ENCODE data around the gene VANGL2.

VANGL2 gene

GRCh38 chr1:160427625-160428024 lies 27.3 kb downstream of the VANGL2 start:
- no peak for DNase-seq (ENCODE audit: low read depth)

- DNase-seq (ENCODE audit: low read depth), result no peak
These were observed 27.7 kb downstream of the VANGL2 start for GRCh38 chr1:160428053-160428452.

- DNase-seq (ENCODE audit: low read depth), result no peak
These were observed 28.3 kb downstream of the VANGL2 start for GRCh38 chr1:160428655-160429054.

GRCh38 chr1:160429125-160429561 lies 28.8 kb downstream of the VANGL2 start:
- no peak for DNase-seq (ENCODE audit: low read depth)

- DNase-seq (ENCODE audit: low read depth), result no peak
These were observed 29.6 kb downstream of the VANGL2 start for GRCh38 chr1:160429702-160430535.

- no peak for DNase-seq (ENCODE audit: low read depth)
These were observed 30.6 kb downstream of the VANGL2 start for GRCh38 chr1:160431006-160431405.

GRCh38 chr1:160431571-160431970 lies 31.2 kb downstream of the VANGL2 start:
- no peak for DNase-seq (ENCODE audit: low read depth)

- no peak for DNase-seq (ENCODE audit: low read depth)
These were observed 32.0 kb downstream of the VANGL2 start for GRCh38 chr1:160432371-160432786.

GRCh38 chr1:160436966-160437365 lies 36.6 kb downstream of the VANGL2 start:
- no peak for DNase-seq (ENCODE audit: low read depth)

- DNase-seq (ENCODE audit: low read depth), result no peak
These were observed 37.3 kb downstream of the VANGL2 start for GRCh38 chr1:160437432-160438316.

GRCh38 chr1:160438317-160438918 lies 38.1 kb downstream of the VANGL2 start:
- DNase-seq (ENCODE audit: low read depth), result no peak

- no peak for DNase-seq (ENCODE audit: low read depth)
These were observed 38.6 kb downstream of the VANGL2 start for GRCh38 chr1:160438935-160439334.

GRCh38 chr1:160439718-160440117 lies 39.4 kb downstream of the VANGL2 start:
- DNase-seq (ENCODE audit: low read depth), result no peak

GRCh38 chr1:160446945-160447600 lies 46.7 kb downstream of the VANGL2 start:
- DNase-seq (ENCODE audit: low read depth), result no peak

GRCh38 chr1:160449494-160449893 lies 49.1 kb downstream of the VANGL2 start:
- no peak for DNase-seq (ENCODE audit: low read depth)

GRCh38 chr1:160451119-160451858 lies 50.9 kb downstream of the VANGL2 start:
- DNase-seq (ENCODE audit: low read depth), result no peak

GRCh38 chr1:160451859-160452232 lies 51.5 kb downstream of the VANGL2 start:
- DNase-seq (ENCODE audit: low read depth), result no peak

- DNase-seq (ENCODE audit: low read depth), result no peak
These were observed 53.1 kb downstream of the VANGL2 start for GRCh38 chr1:160453443-160453842.

- no peak for DNase-seq (ENCODE audit: low read depth)
These were observed 54.2 kb downstream of the VANGL2 start for GRCh38 chr1:160454371-160455152.

GRCh38 chr1:160455153-160455517 lies 54.8 kb downstream of the VANGL2 start:
- no peak for DNase-seq (ENCODE audit: low read depth)

GRCh38 chr1:160459056-160459455 lies 58.7 kb downstream of the VANGL2 start:
- DNase-seq (ENCODE audit: low read depth), result no peak

Data from HS-27A (cell line).